AG04450 (cell line): ENCODE data around the gene ALOX12B. TPM values are rescaled to one million over a fixed set of nuclear protein-coding genes. Genes with fewer than 3 reads are reported as not detected.

Source experiments
- CTCF ChIA-PET: fragments of 300-600, 350-600 bp; formaldehyde crosslinking; extraction: SDS; loops from one replicate; lab custom pipeline; 2022; ENCODE audit warnings: antibody characterized with exemption, inconsistent platforms; lab: Charles Lee
- POLR2A ChIA-PET: fragments of 350-600 bp; formaldehyde crosslinking; extraction: SDS; loops from one replicate; lab custom pipeline; 2021; ENCODE audit warnings: antibody characterized with exemption, inconsistent platforms; lab: Yijun Ruan, JAX
- DNase-seq: peaks from one replicate; pipeline ENCODE4 v3.0.0-alpha.2; 2011; ENCODE audit warnings: low read depth, low spot score
- H3K27ac ChIP-seq: one replicate; pipeline ENCODE4 v1.5.1; 2012; ENCODE audit warnings: low read depth, low read length, control low read depth
- H3K27me3 ChIP-seq: one replicate; pipeline ENCODE4 v1.6.0; 2012; ENCODE audit warnings: low read length; ENCODE audit not compliant: control insufficient read depth, insufficient read depth
- H3K4me3 ChIP-seq: 2 replicates; pipeline ENCODE4 v1.5.1; 2011; ENCODE audit warnings: mild to moderate bottlenecking, low read depth, low read length, control low read depth
- H3K9me3 ChIP-seq: 2 replicates; pipeline ENCODE4 v1.5.1; 2012; ENCODE audit warnings: low read length; ENCODE audit not compliant: control insufficient read depth, insufficient read depth
- CTCF ChIP-seq: IDR thresholded peaks from 2 replicates; pipeline ENCODE4 v1.5.1; 2011; ENCODE audit warnings: low read depth, low read length, control low read depth, inconsistent platforms
- polyA minus RNA-seq: library from RNA; depleted of rRNA, polyadenylated mRNA; stranded (reverse); fragments of >200 nt; gene quantifications from 2 replicates; pipeline ENCODE4 v1.2.3, GENCODE V29; 2011; rRNA and poly(A)+ RNA removed
- polyA plus RNA-seq: library from polyadenylated mRNA; depleted of rRNA; stranded (reverse); fragments of >200 nt; gene quantifications from 2 replicates; pipeline ENCODE4 v1.2.3, GENCODE V29; 2011; rRNA removed

The ALOX12B gene
- polyA plus RNA-seq (not detected in 2 replicates), polyA minus RNA-seq (not detected in 2 replicates)

GRCh38 chr17:8087075-8087951, at the start of gene ALOX12B:
TSS of gene ALOX12B (minus strand) at chr17:8087716. CDS start at chr17:8087442, 274 bp downstream.
- ChIA-PET POLR2A (interaction anchor here (0.6 kb wide), 1 partner anchor 1575 kb away, joined by 3 read pairs; no protein-coding TSS in a partner anchor), CTCF (interaction anchor here (1.6 kb wide), 1 partner anchor 31 kb away, joined by 3 read pairs; the partner anchor contains the start of gene ALOXE3)

GRCh38 chr17:8133941-8134340, 46.4 kb upstream of the ALOX12B start:
- DNase-seq = no peak

More at GRCh38 chr17:8087075-8087951, at the start of gene ALOX12B:
- Histone ChIP-seq H3K9me3 (no peaks in the 10 kb centered on the region), H3K27me3 (peaks cover 52% of the 10 kb centered on the region), H3K27ac (no peak within 1 kb of the TSS), H3K4me3 (no peak within 1 kb of the TSS)
- no peak for DNase-seq
- no peak for TF ChIP-seq CTCF

GRCh38 chr17:8133399-8133798, 45.9 kb upstream of the ALOX12B start:
- CTCF ChIA-PET = interaction anchor here (0.9 to 1.9 kb wide), 2 partner anchors 11 to 14 kb away, joined by 3 to 7 read pairs; no protein-coding TSS in a partner anchor

More at GRCh38 chr17:8133941-8134340, 46.4 kb upstream of the ALOX12B start:
- no peak overlapping the region for H3K27ac ChIP-seq
- no peak overlapping the region for H3K4me3 ChIP-seq
- H3K9me3 ChIP-seq = no peaks in the 10 kb centered on the region
- CTCF ChIA-PET = interaction anchor here (0.9 to 1.9 kb wide), 2 partner anchors 12 to 15 kb away, joined by 3 to 7 read pairs; no protein-coding TSS in a partner anchor
- H3K27me3 ChIP-seq = no peaks in the 10 kb centered on the region
- POLR2A ChIA-PET = no interaction called here
- TF ChIP-seq CTCF = no peak

GRCh38 chr17:8131844-8132441, 44.4 kb upstream of the ALOX12B start:
- ChIA-PET CTCF (no interaction called here), POLR2A (interaction anchor here (0.7 kb wide), 1 partner anchor 20 kb away, joined by 3 read pairs; the partner anchor contains the start of gene PER1)
- H3K27ac ChIP-seq = no peak overlapping the region
- DNase-seq = no peak
- no peaks in the 10 kb centered on the region for H3K27me3 ChIP-seq
- no peaks in the 10 kb centered on the region for H3K9me3 ChIP-seq
- H3K4me3 ChIP-seq = no peak overlapping the region
- no peak for TF ChIP-seq CTCF

More at GRCh38 chr17:8133399-8133798, 45.9 kb upstream of the ALOX12B start:
- no peak for TF ChIP-seq CTCF
- Histone ChIP-seq H3K9me3 (no peaks in the 10 kb centered on the region), H3K4me3 (no peak overlapping the region), H3K27ac (no peak overlapping the region), H3K27me3 (no peaks in the 10 kb centered on the region)
- POLR2A ChIA-PET = interaction anchor here (1.0 kb wide), 1 partner anchor 40 kb away, joined by 3 read pairs; no protein-coding TSS in a partner anchor
- DNase-seq = no peak
